ENCODE data around the gene ZNRD2.
A peak's percentile ranks its signal among the peaks of the same experiment; 100 is the strongest.

ZNRD2 gene

GRCh38 chr11:65538232-65538914 is 31.9 kb upstream of the ZNRD2 start:
- DNase-seq (ENCODE audit: low spot score), result no peak

DNA sequence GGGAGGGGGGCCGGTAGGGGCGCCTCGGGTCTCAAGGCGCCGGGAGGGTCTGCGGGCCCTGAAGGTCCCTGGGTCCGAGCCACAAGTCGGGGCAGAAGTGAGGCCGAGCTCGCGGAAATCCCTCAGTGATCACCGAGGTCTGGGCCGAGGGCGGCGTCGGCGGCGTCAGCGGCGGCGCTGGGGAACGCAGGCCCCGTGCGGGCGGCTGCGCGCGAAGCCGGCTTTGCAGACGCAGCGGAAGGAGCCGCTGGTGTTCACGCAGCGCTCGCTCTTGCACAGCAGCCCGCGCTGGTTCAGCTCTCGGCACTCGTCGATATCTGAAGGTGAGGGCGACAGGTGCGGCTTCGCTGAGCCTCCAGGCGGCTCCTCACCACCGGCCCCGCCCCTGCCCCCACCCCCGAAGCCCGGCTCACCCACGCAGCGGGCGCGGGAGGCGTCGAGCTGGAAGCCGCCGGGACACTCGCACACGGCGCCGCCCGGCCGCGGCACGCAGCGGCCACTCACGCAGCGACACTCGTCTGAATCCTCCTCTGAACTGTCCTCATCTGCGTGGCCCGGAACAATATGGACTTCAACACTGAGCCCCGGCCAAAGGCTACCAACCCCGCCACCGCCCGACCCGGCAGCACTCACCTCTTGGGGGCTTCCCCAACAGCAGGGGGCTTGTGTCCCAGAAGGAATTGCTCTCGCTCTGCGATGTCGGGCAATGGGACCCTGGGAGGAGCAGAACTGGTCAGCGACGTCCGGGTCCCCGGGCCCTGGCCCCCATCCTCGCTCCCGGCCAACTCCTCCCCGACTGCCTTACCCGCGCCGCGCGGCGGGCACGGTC is 31.1 kb upstream of the ZNRD2 start:
- no peak for DNase-seq (ENCODE audit: low spot score)

DNA sequence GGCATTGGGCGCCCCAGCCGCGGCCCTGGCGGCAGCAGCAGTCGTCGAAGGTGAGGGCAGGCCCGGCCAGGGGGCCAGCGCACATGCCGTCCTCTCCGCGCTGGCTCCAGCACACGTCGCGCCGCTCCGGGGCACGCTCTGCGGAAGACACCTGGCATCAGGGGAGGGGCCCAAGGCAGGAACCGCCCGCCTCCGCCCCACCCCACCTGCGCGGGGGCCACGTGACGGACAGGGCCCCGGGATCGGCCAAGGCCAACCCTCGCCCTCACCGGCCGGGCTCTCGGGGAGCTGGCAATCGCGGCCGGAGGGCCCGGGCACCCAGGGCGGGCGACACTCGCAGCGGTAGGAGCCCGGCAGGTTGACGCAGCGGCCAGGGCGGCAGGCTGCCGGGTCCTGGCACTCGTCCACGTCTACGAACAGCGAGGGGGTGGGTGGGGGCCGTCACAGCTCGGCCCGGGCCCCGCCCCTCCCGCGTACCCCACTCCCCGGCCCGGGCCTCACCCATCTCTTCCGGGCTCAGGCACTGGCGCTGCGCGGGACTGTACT is 30.5 kb upstream of the ZNRD2 start:
- DNase-seq (ENCODE audit: low spot score), result no peak

DNA sequence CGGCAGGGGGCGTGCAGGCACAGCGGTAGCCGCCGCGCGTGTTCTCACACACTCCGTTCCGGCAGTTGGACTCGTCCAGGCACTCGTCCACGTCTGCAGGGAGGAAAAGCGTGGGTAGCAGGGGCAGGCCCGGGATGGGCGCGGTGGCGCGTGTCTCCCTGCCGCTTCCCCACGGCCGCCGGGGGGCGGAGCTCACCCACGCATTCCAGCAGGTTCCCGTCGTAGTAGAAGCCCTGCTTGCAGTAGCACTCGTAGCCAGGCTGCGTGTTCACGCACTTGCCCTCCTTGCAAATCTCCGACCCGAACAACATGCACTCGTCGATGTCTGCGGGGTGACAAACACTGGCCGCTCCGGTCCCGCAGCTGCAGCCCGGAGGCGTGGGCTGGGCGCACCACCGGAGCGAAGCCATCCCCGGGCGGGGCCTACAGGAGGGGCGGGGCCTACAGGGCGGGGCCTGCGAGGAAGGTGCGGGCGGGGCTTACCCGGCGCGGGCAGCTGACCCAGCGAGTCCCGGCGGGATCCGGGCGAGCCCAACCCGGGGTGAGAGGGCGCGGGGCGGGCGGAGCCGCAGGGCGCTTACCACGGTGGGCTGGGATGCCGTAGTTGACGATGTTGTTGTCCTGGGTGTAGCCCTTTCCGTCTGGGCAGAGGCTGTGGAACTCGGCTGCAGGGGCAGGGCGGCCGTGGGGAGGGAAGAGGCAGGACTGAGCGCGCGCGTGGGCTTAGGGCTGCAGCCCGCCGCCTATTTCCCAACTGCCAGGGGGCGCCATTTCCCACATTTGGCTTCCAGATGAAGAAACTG is 29.8 kb upstream of the ZNRD2 start:
- peak; percentile 98 for DNase-seq (ENCODE audit: low spot score)

GRCh38 chr11:65541093-65541982 is 28.9 kb upstream of the ZNRD2 start:
- DNase-seq (ENCODE audit: low spot score), result no peak

- no peak for DNase-seq (ENCODE audit: low spot score)
Measured at GRCh38 chr11:65542738-65543390, 27.4 kb upstream of the ZNRD2 start.

GRCh38 chr11:65545853-65546216 is 24.4 kb upstream of the ZNRD2 start:
- DNase-seq (ENCODE audit: low spot score), result no peak

GRCh38 chr11:65546217-65546958 is 23.9 kb upstream of the ZNRD2 start:
- no peak for DNase-seq (ENCODE audit: low spot score)

- DNase-seq (ENCODE audit: low spot score), result no peak
Measured at GRCh38 chr11:65547446-65548125, 22.7 kb upstream of the ZNRD2 start.

GRCh38 chr11:65548395-65548794 is 21.9 kb upstream of the ZNRD2 start:
- DNase-seq (ENCODE audit: low spot score), result no peak

DNA sequence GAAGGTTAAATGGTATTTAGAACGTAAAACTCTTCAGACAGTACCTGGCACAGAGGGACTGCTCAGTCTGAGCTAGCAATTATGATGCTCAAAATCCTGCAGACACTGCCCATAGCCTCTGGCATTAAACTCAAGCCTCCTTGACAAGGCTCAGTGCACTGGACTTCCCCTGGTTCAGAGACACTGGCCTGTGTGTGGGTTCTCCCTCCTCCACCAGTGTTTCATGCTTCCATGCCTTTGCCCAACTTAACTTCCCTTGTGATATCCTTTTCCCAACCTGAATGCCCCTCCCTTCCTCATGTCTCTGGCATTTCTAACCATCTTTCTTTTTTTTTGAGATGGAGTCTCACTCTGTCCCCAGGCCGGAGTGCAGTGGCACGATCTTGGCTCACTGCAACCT is 21.2 kb upstream of the ZNRD2 start:
- DNase-seq (ENCODE audit: low spot score), result no peak

DNA sequence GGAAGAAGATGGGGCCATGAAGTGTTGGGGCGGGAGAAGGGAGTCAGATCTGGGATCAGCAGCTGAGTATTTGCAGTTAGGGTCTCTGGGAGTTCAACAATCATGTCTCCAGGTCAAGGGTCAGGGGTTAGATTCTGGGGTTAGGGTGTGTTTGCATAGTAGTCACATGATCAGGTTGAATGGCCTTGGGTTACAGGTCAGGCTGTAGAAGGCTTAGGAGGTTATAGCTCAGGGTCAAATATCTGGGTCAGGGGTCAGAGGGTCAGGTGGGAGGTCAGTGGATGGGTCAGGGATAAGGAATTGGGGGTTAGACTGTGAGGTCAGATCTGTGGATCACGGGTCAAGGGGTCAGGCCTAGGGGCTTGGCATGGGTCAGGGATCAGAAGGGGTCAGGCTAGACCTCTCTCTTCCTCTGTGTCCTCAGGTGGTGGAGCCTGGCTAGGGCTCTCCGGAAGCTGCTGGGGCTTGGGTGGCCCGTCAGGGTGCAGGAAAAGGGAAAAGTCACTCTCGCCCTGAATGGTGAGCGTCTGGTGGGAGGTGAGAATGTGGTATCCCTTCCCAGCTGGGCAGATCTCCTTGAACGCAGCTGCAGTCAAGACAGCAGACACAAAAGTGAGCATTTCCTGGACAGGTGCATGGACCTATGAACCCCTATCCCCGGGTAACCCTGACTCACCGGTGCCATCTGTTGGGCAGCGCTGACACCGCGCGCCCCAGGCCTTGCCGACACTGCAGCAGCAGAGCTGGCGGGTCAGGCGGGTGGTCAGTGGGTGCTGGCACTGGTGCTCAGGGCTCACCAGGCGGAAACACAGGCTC is 18.5 kb upstream of the ZNRD2 start:
- no peak for DNase-seq (ENCODE audit: low spot score)

GRCh38 chr11:65552388-65552951 is 17.8 kb upstream of the ZNRD2 start:
- no peak for DNase-seq (ENCODE audit: low spot score)

DNA sequence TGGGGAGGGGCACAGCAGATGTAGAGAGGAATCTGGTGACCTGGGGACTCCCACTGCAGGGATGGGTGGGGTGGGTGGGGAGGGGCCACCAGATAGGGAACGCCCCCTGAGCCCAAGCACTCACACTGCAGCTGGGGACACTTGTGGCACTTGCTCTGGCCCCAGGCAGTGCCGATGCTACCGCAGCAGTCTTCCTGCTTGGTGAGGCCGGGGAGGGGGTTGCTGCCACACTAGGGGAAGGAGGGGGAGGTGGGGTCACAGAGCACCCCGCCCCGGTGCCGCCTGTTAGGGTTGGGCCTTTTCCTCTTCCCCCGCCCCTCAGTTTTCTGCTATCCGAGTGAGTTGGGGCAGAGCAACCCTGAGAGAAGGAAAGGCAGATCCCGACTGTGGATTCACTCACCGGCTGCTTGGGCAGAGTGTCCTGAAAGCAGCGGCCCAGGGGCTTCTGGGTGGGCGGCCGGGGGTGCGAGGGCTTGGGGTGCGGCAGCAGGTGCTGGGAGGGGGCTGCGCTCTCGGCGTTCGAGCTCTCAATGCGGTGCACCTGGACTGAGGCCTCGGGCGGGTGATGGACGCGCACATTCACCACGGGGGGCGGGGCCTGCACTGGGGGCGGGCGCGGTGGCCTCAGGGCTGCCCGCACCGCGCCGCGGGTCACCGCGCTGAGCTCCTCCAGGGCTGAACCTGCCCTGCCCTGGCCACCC is 16.8 kb upstream of the ZNRD2 start:
- DNase-seq (ENCODE audit: low spot score), result no peak

GRCh38 chr11:65554057-65554818 is 16.0 kb upstream of the ZNRD2 start:
- DNase-seq (ENCODE audit: low spot score), result no peak

DNA sequence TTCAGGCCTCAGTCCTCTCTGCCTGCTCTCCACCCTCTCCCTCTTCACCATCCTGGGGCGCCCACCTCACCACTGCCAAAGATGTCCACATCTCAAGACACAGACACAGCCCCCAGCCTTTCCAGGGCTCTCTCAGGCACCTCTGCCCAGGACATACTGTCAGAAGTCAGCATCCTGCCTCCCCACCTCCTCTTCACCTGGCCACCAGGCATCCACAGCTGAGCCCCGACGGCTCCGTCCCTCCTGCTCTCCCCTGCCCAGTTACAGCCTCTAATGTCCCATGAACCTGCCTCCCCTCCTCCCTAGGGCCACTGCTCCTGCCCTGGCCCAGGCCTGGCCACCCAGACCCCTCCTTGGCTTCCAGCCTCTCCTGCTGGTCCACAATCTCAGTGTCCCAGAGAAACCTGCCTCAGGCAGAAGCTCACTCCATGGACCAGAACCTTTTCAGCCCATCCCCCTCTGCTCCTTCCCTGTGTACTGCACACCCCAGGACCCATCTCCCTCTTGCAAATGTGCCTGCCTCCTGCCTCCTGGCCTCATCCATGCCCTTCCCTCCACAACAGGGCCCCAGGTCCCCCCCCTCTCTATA is 15.3 kb upstream of the ZNRD2 start:
- no peak for DNase-seq (ENCODE audit: low spot score)
